GM03348 (cell line): ENCODE measurements around the gene AHI1.
"Not testable (repeated sequence)": the region's sequence is repeated elsewhere in the genome, so short reads cannot be mapped to it uniquely, and the experiment has no call there.

ENCODE experiments used
- DNase-seq: peaks from one replicate; pipeline ENCODE4 v3.0.0; 2012; ENCODE audit warnings: low spot score

Gene AHI1

GRCh38 chr6:135261872-135262725 lies 235.4 kb downstream of the AHI1 start:
- no peak for DNase-seq

GRCh38 chr6:135260612-135261011 lies 236.9 kb downstream of the AHI1 start:
- no peak for DNase-seq

GRCh38 chr6:135258970-135259369 lies 238.6 kb downstream of the AHI1 start:
- no peak for DNase-seq

GRCh38 chr6:135257631-135258405 lies 239.7 kb downstream of the AHI1 start:
- DNase-seq = no peak

- DNase-seq = no peak
Measured at GRCh38 chr6:135256866-135257265, 240.7 kb downstream of the AHI1 start.

- no peak for DNase-seq
Measured at GRCh38 chr6:135254471-135254870, 243.1 kb downstream of the AHI1 start.

GRCh38 chr6:135251498-135252441 lies 245.8 kb downstream of the AHI1 start:
- no peak for DNase-seq

GRCh38 chr6:135250751-135251497 lies 246.6 kb downstream of the AHI1 start:
- no peak for DNase-seq

- no peak for DNase-seq
Measured at GRCh38 chr6:135250234-135250633, 247.3 kb downstream of the AHI1 start.

GRCh38 chr6:135246412-135247012 lies 251.0 kb downstream of the AHI1 start:
- DNase-seq = not testable (repeated sequence)

- no peak for DNase-seq
Measured at GRCh38 chr6:135244805-135245204, 252.7 kb downstream of the AHI1 start.

- no peak for DNase-seq
Measured at GRCh38 chr6:135243871-135244796, 253.4 kb downstream of the AHI1 start.

GRCh38 chr6:135240711-135241110 lies 256.8 kb downstream of the AHI1 start:
- no peak for DNase-seq

GRCh38 chr6:135236732-135237131 lies 260.8 kb downstream of the AHI1 start:
- no peak for DNase-seq

GRCh38 chr6:135236319-135236718 lies 261.2 kb downstream of the AHI1 start:
- DNase-seq = no peak

- DNase-seq = no peak
Measured at GRCh38 chr6:135235716-135236115, 261.8 kb downstream of the AHI1 start.

- DNase-seq = no peak
Measured at GRCh38 chr6:135234492-135234780, 263.1 kb downstream of the AHI1 start.

- DNase-seq = no peak
Measured at GRCh38 chr6:135233686-135234491, 263.7 kb downstream of the AHI1 start.
